GM12892 (cell line): ENCODE data around the gene OSBPL6.

Experiments used
- POLR2A ChIP-seq: IDR thresholded peaks from 2 replicates; pipeline ENCODE4 v1.6.1; 2011; ENCODE audit warnings: low read depth, low read length, control low read depth
- POLR2AphosphoS5 ChIP-seq: IDR thresholded peaks from 2 replicates; pipeline ENCODE4 v1.6.1; 2011; ENCODE audit warnings: low read depth, low read length, control low read depth
- TAF1 ChIP-seq: IDR thresholded peaks from 2 replicates; pipeline ENCODE4 v1.6.1; 2011; ENCODE audit warnings: low read depth, mild to moderate bottlenecking, control low read depth, low read length, borderline replicate concordance

DNA sequence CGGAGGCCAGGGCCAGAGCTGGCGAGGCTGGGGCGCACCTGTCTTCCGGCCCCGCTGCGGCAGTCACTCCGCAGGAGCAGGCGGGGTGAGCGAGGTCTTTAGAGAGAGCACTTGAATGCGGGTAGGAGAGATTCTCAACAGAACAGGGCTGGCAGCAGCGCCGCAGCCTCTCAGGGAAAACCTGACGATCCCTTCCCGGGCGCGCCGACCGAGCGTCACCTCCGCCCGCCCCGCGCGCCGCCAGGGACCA is 256.1 kb downstream of the OSBPL6 start:
- TF ChIP-seq TAF1 (0 out of 2 replicates have a peak, but pooled peaks have one; percentile 44), POLR2AphosphoS5 (no peak), POLR2A (peak; percentile 29; the same call in 1 of the 2 replicates)
